Stimulated activated naive B cell treated with anti-CD40 and anti-IgM and Interleukin-4, amounts not matched to agents 10 μg/mL and 1 μg/mL and 100 μg/mL, for 72 hours (primary cell): ENCODE results near the gene MDFI.

Source experiments
- ATAC-seq, 2 donors: fragments of 150-1000 bp; cut with Tn5 transposase; replicated peaks; 2 replicates each; pipeline ENCODE4 v1.10.0; 2021; ENCODE audit warnings: moderate library complexity in 1 of 2
- DNase-seq: peaks from one replicate; pipeline ENCODE4 v3.0.0; 2021
- H3K27ac Mint-ChIP-seq: one replicate; pipeline ENCODE4 v1.8.0; 2022; ENCODE audit warnings: mild to moderate bottlenecking, mixed read lengths
- H3K27me3 Mint-ChIP-seq, 2 donors: one replicate each; pipeline ENCODE4 v1.8.0; 2022; ENCODE audit warnings: mixed read lengths in 2 of 2
- H3K36me3 Mint-ChIP-seq, 2 donors: one replicate each; pipeline ENCODE4 v1.8.0; 2022; ENCODE audit warnings: mixed read lengths in 2 of 2, mild to moderate bottlenecking in 1 of 2
- H3K4me1 Mint-ChIP-seq, 2 donors: one replicate each; pipeline ENCODE4 v1.8.0; 2022; ENCODE audit warnings: mixed read lengths in 2 of 2, mild to moderate bottlenecking in 1 of 2
- H3K4me3 Mint-ChIP-seq, 2 donors: one replicate each; pipeline ENCODE4 v1.8.0; 2022; ENCODE audit warnings: mild to moderate bottlenecking in 2 of 2, mixed read lengths in 2 of 2, moderate library complexity in 1 of 2
- H3K9me3 Mint-ChIP-seq, 2 donors: one replicate each; pipeline ENCODE4 v1.8.0; 2022; ENCODE audit warnings: mixed read lengths in 2 of 2, mild to moderate bottlenecking in 1 of 2

The MDFI gene, protein sequence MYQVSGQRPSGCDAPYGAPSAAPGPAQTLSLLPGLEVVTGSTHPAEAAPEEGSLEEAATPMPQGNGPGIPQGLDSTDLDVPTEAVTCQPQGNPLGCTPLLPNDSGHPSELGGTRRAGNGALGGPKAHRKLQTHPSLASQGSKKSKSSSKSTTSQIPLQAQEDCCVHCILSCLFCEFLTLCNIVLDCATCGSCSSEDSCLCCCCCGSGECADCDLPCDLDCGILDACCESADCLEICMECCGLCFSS

DNA sequence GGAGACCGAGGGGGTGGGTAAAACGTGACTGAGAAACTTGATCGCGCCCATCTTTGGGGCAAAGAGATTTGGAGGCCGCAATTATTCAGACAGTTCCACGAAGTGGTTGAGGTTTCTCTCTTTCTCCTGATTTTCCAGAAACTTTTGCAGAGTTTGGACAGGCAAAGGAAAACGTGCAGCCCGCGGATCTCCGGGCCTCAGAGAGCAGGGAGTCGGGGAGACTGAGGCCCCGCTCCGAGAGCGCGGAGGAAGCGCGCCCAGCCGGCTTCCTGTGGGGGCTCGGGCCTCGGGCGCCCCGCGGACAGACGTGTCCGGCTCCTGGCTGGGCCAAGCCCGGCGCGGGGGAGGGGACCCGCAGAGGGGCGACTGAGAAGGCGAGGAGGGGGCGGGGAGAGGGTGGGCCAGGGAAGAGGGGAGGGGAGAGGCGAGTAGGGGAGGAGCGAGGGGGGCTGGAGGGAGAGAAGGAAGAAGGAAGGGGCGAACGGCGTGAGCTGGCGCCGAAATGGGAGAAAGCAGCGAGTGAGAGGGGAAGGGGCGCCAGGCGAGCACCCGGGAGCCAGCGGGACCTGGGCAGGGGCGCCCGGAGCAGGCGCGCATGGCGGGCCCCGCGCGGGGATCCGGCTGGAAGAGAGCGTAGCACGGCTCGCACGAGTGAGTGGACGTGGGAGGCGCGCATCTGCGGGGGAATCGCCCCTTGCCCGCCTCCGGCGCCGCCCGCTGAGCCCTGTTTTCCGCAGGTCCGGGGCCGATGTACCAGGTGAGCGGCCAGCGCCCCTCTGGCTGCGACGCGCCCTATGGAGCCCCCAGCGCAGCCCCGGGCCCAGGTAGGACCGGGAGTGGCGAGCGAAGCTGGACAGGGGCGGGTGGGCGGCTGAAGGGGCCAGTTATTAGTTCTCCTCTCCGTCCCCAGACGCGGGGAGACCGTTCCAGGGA, at the start of gene MDFI:
Gene MDFI, plus strand, starts transcription at position 467 of the 933 bp plus-strand sequence. Its CDS starts 282 bp downstream, at position 749.
- Mint-ChIP-seq H3K27ac (no peak within 1 kb of the TSS), H3K4me3 (peak within 1 kb of the TSS; percentile 72 to 75), H3K4me1 (peaks cover 10 to 21% of the 10 kb centered on the region in 2 donors), H3K9me3 (no peaks in the 10 kb centered on the region), H3K27me3 (peaks cover 67 to 83% of the 10 kb centered on the region in 2 donors), H3K36me3 (no peaks in the 10 kb centered on the region)
- ATAC-seq (peak; percentile 28 to 40), DNase-seq (no peak)

DNA sequence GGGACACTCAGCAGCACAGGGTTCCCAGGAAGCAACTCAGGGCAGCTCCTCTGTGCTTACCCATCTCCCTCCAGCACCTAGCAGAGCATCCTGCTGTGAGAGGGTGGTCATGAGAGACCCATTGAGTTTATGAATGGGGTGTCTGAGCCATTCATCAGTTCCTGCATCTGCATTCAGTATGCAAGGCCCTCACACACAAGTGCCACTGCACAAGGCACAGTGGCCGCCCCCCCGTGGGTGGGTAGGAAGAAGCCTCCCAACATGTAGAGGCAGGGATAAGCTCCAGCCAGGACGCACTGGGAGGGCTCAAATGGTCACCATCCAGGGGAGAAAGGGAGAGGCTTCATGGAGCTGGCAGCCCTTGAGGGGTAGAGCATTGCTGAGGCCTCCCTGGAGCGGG, 49.0 kb upstream of the MDFI start:
- Mint-ChIP-seq H3K4me3 (no peak overlapping the region), H3K27ac (no peak overlapping the region), H3K4me1 (peaks cover 8 to 12% of the 10 kb centered on the region in 2 donors), H3K27me3 (no peaks in the 10 kb centered on the region), H3K9me3 (no peaks in the 10 kb centered on the region), H3K36me3 (peaks cover 43 to 59% of the 10 kb centered on the region in 2 donors)
- ATAC-seq (no peak), DNase-seq (no peak)

DNA sequence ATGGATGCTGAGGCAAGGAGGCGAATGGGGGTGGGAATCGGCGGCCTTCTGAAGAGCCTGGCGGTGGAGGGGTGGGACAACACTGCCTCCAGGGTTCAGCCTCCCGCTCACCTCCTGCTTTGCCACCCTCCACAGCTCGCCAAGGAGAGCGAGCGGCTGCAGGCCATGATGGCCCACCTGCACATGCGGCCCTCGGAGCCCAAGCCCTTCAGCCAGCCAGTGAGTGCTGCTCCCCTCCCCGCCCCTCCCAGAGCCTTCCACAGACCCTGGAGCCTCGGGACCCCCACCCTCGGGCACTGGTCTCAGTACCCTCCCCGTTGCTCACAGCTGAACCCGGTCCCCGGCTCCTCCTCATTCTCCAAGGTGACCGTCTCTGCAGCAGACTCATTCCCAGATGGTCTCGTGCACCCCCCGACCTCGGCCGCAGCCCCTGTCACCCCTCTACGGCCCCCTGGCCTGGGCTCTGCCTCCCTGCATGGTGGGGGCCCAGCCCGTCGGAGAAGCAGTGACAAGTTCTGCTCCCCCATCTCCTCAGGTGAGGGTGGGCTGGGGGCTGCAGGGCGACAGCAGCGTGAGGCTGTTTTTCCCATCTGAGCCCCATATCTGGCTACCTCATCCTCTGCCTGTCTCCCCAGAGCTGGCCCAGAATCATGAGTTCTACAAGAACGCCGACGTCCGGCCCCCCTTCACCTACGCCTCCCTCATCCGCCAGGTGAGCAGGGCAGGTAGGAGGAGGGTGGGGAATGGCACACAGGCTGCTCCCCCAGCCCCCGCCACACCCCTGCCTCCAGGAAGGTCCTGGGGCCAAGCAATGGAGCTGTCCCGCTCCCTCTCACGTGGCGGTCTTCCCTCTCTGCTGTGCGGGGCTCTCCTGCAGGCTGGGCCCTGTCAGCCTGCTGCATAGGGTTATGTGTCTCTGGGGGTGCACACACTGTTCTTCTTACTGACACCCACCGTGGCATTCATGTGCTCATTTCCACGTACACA, 48.3 kb upstream of the MDFI start:
- Mint-ChIP-seq H3K27ac (peak overlapping the region; percentile 25), H3K4me3 (no peak overlapping the region), H3K27me3 (no peaks in the 10 kb centered on the region), H3K9me3 (no peaks in the 10 kb centered on the region), H3K4me1 (peaks cover 8 to 9% of the 10 kb centered on the region in 2 donors), H3K36me3 (peaks cover 43 to 59% of the 10 kb centered on the region in 2 donors)
- DNase-seq (no peak), ATAC-seq (no peak)

DNA sequence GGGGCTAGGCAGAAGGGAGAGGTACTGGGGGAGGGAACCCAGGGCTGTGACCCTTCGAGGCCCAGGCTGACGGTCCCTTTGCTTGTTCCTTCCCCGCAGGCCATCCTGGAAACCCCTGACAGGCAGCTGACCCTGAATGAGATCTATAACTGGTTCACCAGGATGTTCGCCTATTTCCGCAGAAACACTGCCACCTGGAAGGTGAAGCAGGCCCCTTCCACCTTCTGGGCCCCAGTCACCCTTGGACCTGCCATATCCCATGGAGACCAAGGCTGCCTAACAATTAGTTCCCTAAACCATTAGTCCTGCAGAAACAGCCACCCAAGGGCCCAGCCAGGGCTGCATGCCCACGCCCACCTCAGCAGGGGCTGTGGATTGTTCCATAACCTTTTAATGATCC, 47.1 kb upstream of the MDFI start:
- no peak overlapping the region for H3K27ac Mint-ChIP-seq

DNA sequence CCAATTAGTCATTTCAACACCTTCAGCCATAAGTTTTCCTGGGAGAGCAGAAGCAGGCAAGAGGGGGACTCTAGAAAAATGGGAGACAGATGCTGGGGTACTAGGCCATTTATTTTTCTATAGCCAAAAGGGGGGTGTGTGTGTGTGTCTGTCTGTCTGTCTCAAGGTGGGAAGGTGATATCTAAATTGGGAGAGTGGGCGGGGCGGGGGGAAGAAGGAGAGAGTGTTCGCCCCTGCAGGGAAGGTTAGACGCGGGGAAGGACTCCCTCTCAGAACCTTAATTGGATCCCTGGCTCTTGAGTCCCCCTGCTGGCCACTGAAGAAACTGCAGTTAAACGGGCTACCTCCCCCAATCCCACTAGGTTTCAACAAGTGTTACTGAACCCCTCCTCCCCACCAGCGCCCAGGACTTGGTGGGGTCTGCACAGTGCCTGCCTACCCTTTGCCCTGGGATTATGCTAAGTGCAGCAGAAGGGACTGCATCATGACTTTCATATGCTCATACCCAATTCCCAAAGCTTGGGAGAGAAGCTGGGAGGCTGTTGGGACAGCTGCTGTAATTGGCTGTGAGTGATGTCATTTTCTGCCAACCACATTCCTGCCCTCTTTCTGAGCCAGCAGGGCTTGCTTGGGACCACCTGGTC, 46.3 kb upstream of the MDFI start:
- Mint-ChIP-seq H3K27ac (no peak overlapping the region), H3K36me3 (peaks cover 40 to 60% of the 10 kb centered on the region in 2 donors)

More for the DNA sequence above, 47.1 kb upstream of the MDFI start:
- ATAC-seq (no peak), DNase-seq (no peak)
- Mint-ChIP-seq H3K4me1 (peaks cover 8% of the 10 kb centered on the region in 2 donors), H3K9me3 (no peaks in the 10 kb centered on the region), H3K4me3 (no peak overlapping the region), H3K36me3 (peaks cover 39 to 56% of the 10 kb centered on the region in 2 donors), H3K27me3 (no peaks in the 10 kb centered on the region)

DNA sequence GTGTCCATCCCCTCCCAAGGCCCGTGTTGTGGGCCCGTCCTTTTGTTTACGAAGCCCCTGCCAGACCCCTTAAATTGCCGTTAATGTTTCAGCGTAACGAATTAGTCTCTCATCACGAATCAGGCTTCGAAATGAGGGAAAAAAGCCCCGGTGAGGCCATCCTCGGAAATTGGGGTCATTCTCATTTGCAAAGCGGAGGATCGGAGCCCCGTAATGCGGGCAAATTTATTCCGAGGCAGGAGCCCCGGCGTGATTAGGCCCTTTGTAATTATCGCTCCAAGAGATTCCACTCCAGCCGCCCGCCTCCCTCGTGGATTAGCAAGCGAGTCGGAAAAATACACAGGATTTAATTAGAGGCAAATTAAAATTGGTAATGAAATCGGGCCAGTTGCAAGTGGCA, 44.9 kb upstream of the MDFI start:
- ATAC-seq (no peak), DNase-seq (no peak)
- peak overlapping the region; percentile 60 for H3K27ac Mint-ChIP-seq
- peaks cover 8% of the 10 kb centered on the region in 2 donors for H3K4me1 Mint-ChIP-seq
- H3K9me3 Mint-ChIP-seq = no peaks in the 10 kb centered on the region
- peaks cover 41 to 62% of the 10 kb centered on the region in 2 donors for H3K36me3 Mint-ChIP-seq
- no peaks in the 10 kb centered on the region for H3K27me3 Mint-ChIP-seq
- H3K4me3 Mint-ChIP-seq = no peak overlapping the region

More for the DNA sequence above, 46.3 kb upstream of the MDFI start:
- DNase-seq = peak; percentile 59
- H3K4me3 Mint-ChIP-seq = no peak overlapping the region
- no peaks in the 10 kb centered on the region for H3K9me3 Mint-ChIP-seq
- ATAC-seq = peak; percentile 88 to 90
- H3K4me1 Mint-ChIP-seq = peaks cover 8% of the 10 kb centered on the region in 2 donors
- no peaks in the 10 kb centered on the region for H3K27me3 Mint-ChIP-seq

DNA sequence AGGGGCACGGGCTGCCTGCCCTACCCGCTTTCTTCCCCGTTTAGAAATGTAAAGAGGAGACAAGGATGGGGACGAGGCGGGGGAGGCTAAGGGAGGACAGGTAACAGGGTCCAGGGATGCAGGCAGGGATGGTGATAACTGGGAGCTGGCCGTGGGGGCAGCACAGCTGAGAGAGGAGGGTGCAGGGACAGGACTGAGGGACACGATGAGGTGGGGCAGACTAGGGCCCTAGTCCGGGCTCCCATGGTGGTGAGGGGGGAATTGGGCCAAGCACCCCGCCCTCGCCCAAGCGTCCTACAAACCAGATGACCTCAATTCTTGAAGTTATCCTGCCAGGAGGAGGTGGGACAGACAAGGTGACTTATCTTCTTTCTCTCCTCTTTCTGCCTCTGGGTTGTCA, 44.4 kb upstream of the MDFI start:
- Mint-ChIP-seq H3K27ac (no peak overlapping the region), H3K27me3 (no peaks in the 10 kb centered on the region), H3K4me3 (no peak overlapping the region), H3K4me1 (peaks cover 8% of the 10 kb centered on the region in 2 donors), H3K36me3 (peaks cover 40 to 61% of the 10 kb centered on the region in 2 donors), H3K9me3 (no peaks in the 10 kb centered on the region)
- ATAC-seq (no peak), DNase-seq (no peak)

DNA sequence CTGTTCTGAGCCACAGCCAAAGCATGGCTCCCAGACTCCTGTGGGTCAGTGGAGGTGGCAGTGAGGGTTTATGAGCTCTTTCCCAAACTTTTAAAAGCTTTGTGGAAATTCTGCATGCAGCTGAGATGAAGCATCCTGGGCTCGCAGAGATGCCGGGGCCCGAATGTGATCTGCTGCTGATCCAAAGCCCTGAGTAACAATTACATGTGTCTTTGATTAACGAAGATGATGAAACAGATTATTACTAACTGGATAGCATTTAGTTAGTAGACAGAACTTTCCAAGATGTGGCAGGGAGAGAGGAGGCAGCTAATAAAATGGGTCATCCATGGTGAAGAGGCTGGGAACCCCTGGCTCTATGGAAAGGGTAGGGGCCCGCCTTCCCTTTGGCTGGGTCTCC, 43.9 kb upstream of the MDFI start:
- H3K4me1 Mint-ChIP-seq = peaks cover 8% of the 10 kb centered on the region in 2 donors
- ATAC-seq (no peak), DNase-seq (no peak)
- H3K27me3 Mint-ChIP-seq = no peaks in the 10 kb centered on the region
- H3K27ac Mint-ChIP-seq = no peak overlapping the region
- H3K36me3 Mint-ChIP-seq = peaks cover 42 to 64% of the 10 kb centered on the region in 2 donors
- H3K9me3 Mint-ChIP-seq = no peaks in the 10 kb centered on the region
- H3K4me3 Mint-ChIP-seq = no peak overlapping the region

DNA sequence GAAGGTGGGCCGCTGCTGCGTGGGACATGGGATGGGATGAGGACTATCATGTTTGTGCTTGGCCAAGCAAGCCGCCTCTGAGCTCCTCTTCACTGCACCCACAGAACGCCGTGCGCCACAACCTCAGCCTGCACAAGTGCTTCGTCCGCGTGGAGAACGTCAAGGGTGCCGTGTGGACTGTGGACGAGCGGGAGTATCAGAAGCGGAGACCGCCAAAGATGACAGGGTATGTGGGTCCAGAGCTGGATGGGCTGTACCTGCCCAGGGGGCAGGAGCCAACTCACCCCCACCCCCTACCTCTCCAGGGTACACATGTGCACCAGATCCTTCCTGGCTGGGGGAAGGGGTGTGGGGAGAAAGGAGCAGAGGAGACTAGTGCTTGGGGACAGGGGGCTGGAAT, 43.5 kb upstream of the MDFI start:
- Mint-ChIP-seq H3K9me3 (no peaks in the 10 kb centered on the region), H3K4me1 (peaks cover 8% of the 10 kb centered on the region in 2 donors), H3K27ac (no peak overlapping the region), H3K36me3 (peaks cover 45 to 67% of the 10 kb centered on the region in 2 donors), H3K27me3 (no peaks in the 10 kb centered on the region), H3K4me3 (no peak overlapping the region)
- ATAC-seq (no peak), DNase-seq (no peak)

DNA sequence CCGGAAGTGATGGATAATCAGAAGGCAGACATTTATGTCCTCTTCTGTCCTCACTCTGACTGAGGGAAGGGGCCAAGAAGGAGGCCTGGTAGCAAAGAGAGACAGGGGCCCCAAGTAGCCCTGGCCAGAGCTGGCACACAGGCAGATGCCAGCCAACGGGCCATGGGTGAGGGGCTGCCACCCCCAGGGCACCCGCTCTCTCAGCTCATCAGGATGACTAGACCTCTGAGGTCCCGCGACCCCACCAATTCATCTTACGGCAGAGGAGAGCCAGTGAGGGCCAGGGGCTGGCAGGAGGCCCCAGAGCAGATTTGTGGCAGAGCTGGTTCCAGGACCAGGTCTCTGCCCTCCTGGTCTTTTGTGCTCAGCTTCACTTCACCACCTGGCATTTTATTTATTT, 43.1 kb upstream of the MDFI start:
- no peaks in the 10 kb centered on the region for H3K9me3 Mint-ChIP-seq
- no peak overlapping the region for H3K27ac Mint-ChIP-seq
- H3K36me3 Mint-ChIP-seq = peaks cover 44 to 64% of the 10 kb centered on the region in 2 donors
- H3K27me3 Mint-ChIP-seq = no peaks in the 10 kb centered on the region
- H3K4me3 Mint-ChIP-seq = no peak overlapping the region
- ATAC-seq (no peak), DNase-seq (no peak)
- peaks cover 8% of the 10 kb centered on the region in 2 donors for H3K4me1 Mint-ChIP-seq

DNA sequence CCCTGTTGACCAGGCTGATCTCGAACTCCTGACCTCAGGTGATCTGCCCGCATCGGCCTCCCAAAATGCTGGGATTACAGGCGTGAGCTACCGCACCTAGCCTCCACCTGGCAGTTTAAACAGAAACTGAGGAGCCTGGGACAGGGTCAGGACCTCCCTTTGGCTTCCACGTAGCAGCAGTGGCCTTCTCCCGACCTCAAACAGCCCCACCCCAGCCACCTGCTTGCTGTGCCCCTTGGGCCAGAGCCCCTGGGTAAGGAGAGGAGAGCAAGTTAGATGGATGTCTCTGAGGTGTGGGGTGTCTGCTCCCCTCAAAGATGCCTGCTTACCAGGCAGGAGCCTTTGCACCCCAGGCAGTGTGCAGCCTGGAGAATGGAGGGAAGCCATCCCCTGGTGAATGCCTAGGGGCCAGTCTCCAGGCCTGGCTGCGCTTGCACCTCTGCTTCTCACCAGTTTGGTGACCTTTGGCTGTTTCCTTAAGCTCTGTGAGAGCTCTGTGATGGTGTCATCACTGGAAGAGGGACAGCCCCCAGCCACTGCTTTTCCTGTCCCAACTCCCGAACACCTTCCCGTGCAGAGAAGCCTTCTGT, 42.1 kb upstream of the MDFI start:
- Mint-ChIP-seq H3K4me1 (peaks cover 8% of the 10 kb centered on the region in 2 donors), H3K27me3 (no peaks in the 10 kb centered on the region), H3K4me3 (no peak overlapping the region), H3K9me3 (no peaks in the 10 kb centered on the region), H3K36me3 (peaks cover 43 to 66% of the 10 kb centered on the region in 2 donors), H3K27ac (no peak overlapping the region)
- ATAC-seq (no peak), DNase-seq (no peak)

DNA sequence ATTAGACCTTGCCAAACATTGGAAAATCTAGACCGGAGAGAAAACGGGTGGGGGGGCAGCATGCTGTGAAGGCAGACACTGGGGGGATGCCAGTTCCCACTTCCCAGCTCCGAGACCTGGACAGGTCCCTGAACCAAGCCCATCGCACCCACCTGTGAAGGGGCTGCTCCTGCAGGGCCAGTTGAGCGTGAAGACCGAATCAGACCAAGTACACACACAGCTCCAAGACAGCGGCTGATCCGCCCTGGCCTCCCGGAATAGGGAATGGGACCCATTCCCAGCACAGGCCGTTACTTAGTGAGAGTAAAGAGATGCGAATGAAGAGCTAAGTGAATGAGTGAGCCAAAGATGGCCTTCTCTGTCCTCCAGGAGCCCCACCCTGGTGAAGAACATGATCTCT, 41.5 kb upstream of the MDFI start:
- DNase-seq (no peak), ATAC-seq (no peak)
- H3K27ac Mint-ChIP-seq = no peak overlapping the region
- no peaks in the 10 kb centered on the region for H3K9me3 Mint-ChIP-seq
- H3K27me3 Mint-ChIP-seq = no peaks in the 10 kb centered on the region
- peaks cover 4 to 5% of the 10 kb centered on the region in 2 donors for H3K4me1 Mint-ChIP-seq
- peaks cover 40 to 60% of the 10 kb centered on the region in 2 donors for H3K36me3 Mint-ChIP-seq
- H3K4me3 Mint-ChIP-seq = no peak overlapping the region
